Suprapubic skin (tissue), 4 donors: ENCODE results near the gene COBLL1. TPM values are rescaled to one million over a fixed set of nuclear protein-coding genes. Genes with fewer than 3 reads are reported as not detected.

Experiments
- DNase-seq, 2 donors: peaks; one replicate each; pipeline ENCODE4 v3.0.0-alpha.2; 2019; ENCODE audit warnings: low spot score in 2 of 2
- H3K27ac ChIP-seq: fragments of 200-600 bp; sonication (generic); one replicate; pipeline ENCODE4 v1.5.1; 2019
- H3K27me3 ChIP-seq: fragments of 200-600 bp; sonication (generic); one replicate; pipeline ENCODE4 v1.5.1; 2019
- H3K36me3 ChIP-seq: fragments of 200-600 bp; sonication (generic); one replicate; pipeline ENCODE4 v1.5.1; 2019
- H3K4me1 ChIP-seq: fragments of 200-600 bp; sonication (generic); one replicate; pipeline ENCODE4 v1.5.1; 2019
- H3K4me3 ChIP-seq: fragments of 200-600 bp; sonication (generic); one replicate; pipeline ENCODE4 v1.5.1; 2019; ENCODE audit warnings: mild to moderate bottlenecking
- H3K9me3 ChIP-seq: fragments of 200-600 bp; sonication (generic); one replicate; pipeline ENCODE4 v1.5.1; 2019
- CTCF ChIP-seq, 2 donors: fragments of 200-600 bp in 1 of 2; fragments of 450-650 bp in 1 of 2; sonication (generic) in 1 of 2; IDR thresholded peaks; one replicate each; pipeline ENCODE4 v1.5.1; 2016 to 2019; ENCODE audit warnings: antibody characterized with exemption in 2 of 2, mild to moderate bottlenecking in 1 of 2, moderate library complexity in 1 of 2
- EP300 ChIP-seq: sonication (generic); formaldehyde crosslinking; IDR thresholded peaks from one replicate; pipeline ENCODE4 v1.6.1; 2017; ENCODE audit warnings: antibody characterized with exemption
- POLR2A ChIP-seq, 2 donors: fragments of 450-650 bp; IDR thresholded peaks; one replicate each; pipeline ENCODE4 v1.6.1; 2017; ENCODE audit warnings: antibody characterized with exemption in 2 of 2, mild to moderate bottlenecking in 2 of 2, moderate library complexity in 2 of 2
- POLR2AphosphoS5 ChIP-seq, 3 donors: sonication (generic); formaldehyde crosslinking; IDR thresholded peaks; one replicate each; pipeline ENCODE4 v1.6.1; 2017; ENCODE audit warnings: antibody characterized with exemption in 3 of 3
- WGBS: methylation state at CpG from one replicate; pipeline ENCODE4 v1.1.5; 2018; 5-methylcytosine and 5-hydroxymethylcytosine counted together
- total RNA-seq, 4 donors: library from RNA; depleted of rRNA; stranded (reverse); fragments of >200 nt; gene quantifications; one replicate each; pipeline ENCODE4 v1.1.0, GENCODE V29; 2016

The COBLL1 gene
- total RNA-seq, 4 donors from 2014 or later = 36.2 to 170 (median 61.0) TPM

- 77% methylated on average over 1 of the region's 1 CpG for WGBS
- no peak overlapping the region for H3K27ac ChIP-seq
- TF ChIP-seq POLR2AphosphoS5 (IDR thresholded peaks at IDR 0.05) (no peak), EP300 (no peak), POLR2A (IDR thresholded peaks at IDR 0.05) (no peak), CTCF (IDR thresholded peaks at IDR 0.05) (no peak)
- H3K4me1 ChIP-seq = peaks cover 21% of the 10 kb centered on the region
- no peak for DNase-seq
- no peak overlapping the region for H3K4me3 ChIP-seq
- H3K27me3 ChIP-seq = no peaks in the 10 kb centered on the region
- H3K9me3 ChIP-seq = no peaks in the 10 kb centered on the region
- no peaks in the 10 kb centered on the region for H3K36me3 ChIP-seq
These were observed 7.9 kb upstream of the COBLL1 start for GRCh38 chr2:164849506-164849905.

- DNase-seq = no peak
These were observed 6.5 kb upstream of the COBLL1 start for GRCh38 chr2:164847981-164848741.

GRCh38 chr2:164847291-164847690 lies 5.7 kb upstream of the COBLL1 start:
- Histone ChIP-seq H3K36me3 (no peaks in the 10 kb centered on the region), H3K27ac (no peak overlapping the region), H3K9me3 (no peaks in the 10 kb centered on the region), H3K4me1 (peaks cover 33% of the 10 kb centered on the region), H3K4me3 (no peak overlapping the region), H3K27me3 (no peaks in the 10 kb centered on the region)
- DNase-seq = no peak
- 65% methylated on average over 4 of the region's 4 CpGs for WGBS
- no peak for TF ChIP-seq EP300
- TF ChIP-seq POLR2A (IDR thresholded peaks at IDR 0.05) = no peak
- TF ChIP-seq POLR2AphosphoS5 (IDR thresholded peaks at IDR 0.05) = no peak
- TF ChIP-seq CTCF (IDR thresholded peaks at IDR 0.05) = no peak

More at GRCh38 chr2:164847981-164848741, 6.5 kb upstream of the COBLL1 start:
- peaks cover 25% of the 10 kb centered on the region for H3K4me1 ChIP-seq
- 41% methylated on average over 2 of the region's 2 CpGs for WGBS
- H3K9me3 ChIP-seq = no peaks in the 10 kb centered on the region
- H3K27ac ChIP-seq = no peak overlapping the region
- H3K27me3 ChIP-seq = no peaks in the 10 kb centered on the region
- no peaks in the 10 kb centered on the region for H3K36me3 ChIP-seq
- H3K4me3 ChIP-seq = no peak overlapping the region
- TF ChIP-seq CTCF (IDR thresholded peaks at IDR 0.05) (no peak), POLR2A (IDR thresholded peaks at IDR 0.05) (no peak), POLR2AphosphoS5 (IDR thresholded peaks at IDR 0.05) (no peak), EP300 (no peak)

- 95% methylated on average over 2 of the region's 2 CpGs for WGBS
- TF ChIP-seq POLR2AphosphoS5 (IDR thresholded peaks at IDR 0.05) (no peak), EP300 (no peak), CTCF (IDR thresholded peaks at IDR 0.05) (no peak), POLR2A (IDR thresholded peaks at IDR 0.05) (no peak)
- Histone ChIP-seq H3K9me3 (no peaks in the 10 kb centered on the region), H3K27ac (no peak overlapping the region), H3K27me3 (no peaks in the 10 kb centered on the region), H3K4me1 (peaks cover 37% of the 10 kb centered on the region), H3K4me3 (no peak overlapping the region), H3K36me3 (no peaks in the 10 kb centered on the region)
- no peak for DNase-seq
These were observed 4.7 kb upstream of the COBLL1 start for GRCh38 chr2:164846276-164846675.

- Histone ChIP-seq H3K4me3 (no peak overlapping the region), H3K27me3 (no peaks in the 10 kb centered on the region), H3K27ac (no peak overlapping the region), H3K9me3 (no peaks in the 10 kb centered on the region), H3K36me3 (no peaks in the 10 kb centered on the region), H3K4me1 (peaks cover 56% of the 10 kb centered on the region)
- no peak for TF ChIP-seq POLR2AphosphoS5 (IDR thresholded peaks at IDR 0.05)
- TF ChIP-seq CTCF (IDR thresholded peaks at IDR 0.05) = no peak
- TF ChIP-seq POLR2A (IDR thresholded peaks at IDR 0.05) = no peak
- no peak for TF ChIP-seq EP300
- WGBS = 45% methylated on average over 1 of the region's 1 CpG
- no peak for DNase-seq
These were observed 1.8 kb upstream of the COBLL1 start for GRCh38 chr2:164843346-164843911.
